LNCaP clone FGC (cell line): ENCODE measurements around the gene VAMP3.

ENCODE experiments used
- DNase-seq: peaks from one replicate; pipeline ENCODE4 v3.0.0-alpha.2; 2011; ENCODE audit warnings: low read depth
- H3K4me3 ChIP-seq: 2 replicates; pipeline ENCODE4 v1.5.1; 2011; ENCODE audit warnings: mild to moderate bottlenecking, low read depth, low read length, control low read depth
- TF ChIP-seq, protein P1 (sequence below): IDR thresholded peaks from 2 replicates; pipeline ENCODE4 v1.5.1; 2012; ENCODE audit warnings: mild to moderate bottlenecking; ENCODE audit not compliant: control insufficient read depth, insufficient read depth; ENCODE audit errors: extremely low read depth

Gene VAMP3

DNA sequence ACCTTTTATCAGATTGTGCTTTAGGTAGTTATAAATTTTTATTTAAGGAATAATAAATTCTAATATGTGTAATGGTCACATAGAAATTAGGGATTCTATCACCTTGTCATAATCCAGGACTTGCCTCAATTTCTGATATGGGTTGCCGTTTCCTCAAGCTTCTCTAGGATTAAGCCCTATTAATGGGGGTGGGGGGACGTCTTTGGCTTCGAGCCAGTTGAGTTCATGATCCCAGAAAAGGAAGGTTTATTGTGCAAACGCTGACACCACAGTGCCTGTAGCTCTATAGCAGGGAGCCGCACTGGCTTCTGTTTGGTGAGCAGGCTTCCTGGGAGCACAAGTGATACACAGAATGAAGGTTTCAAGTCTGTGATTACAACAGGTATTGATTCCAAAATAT, 22.0 kb upstream of the VAMP3 start:
- no peak for DNase-seq
- no peak overlapping the region for H3K4me3 ChIP-seq

DNA sequence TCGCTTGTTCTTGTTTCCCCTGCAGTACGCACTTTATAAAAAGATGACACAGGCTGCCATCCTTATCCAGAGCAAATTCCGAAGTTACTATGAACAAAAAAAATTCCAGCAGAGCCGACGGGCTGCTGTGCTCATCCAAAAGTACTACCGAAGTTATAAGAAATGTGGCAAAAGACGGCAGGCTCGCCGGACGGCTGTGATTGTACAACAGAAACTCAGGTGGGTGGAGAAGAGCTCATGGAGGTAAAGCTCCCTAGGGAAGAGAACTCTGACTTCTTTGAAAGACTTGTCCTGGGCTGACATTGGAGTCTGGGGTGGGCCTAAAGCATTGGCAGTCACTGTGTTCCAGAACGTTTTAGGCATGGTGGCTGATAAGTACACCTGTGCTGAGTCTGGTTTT, 19.9 kb upstream of the VAMP3 start:
- H3K4me3 ChIP-seq = no peak overlapping the region
- TF ChIP-seq, protein P1, sequence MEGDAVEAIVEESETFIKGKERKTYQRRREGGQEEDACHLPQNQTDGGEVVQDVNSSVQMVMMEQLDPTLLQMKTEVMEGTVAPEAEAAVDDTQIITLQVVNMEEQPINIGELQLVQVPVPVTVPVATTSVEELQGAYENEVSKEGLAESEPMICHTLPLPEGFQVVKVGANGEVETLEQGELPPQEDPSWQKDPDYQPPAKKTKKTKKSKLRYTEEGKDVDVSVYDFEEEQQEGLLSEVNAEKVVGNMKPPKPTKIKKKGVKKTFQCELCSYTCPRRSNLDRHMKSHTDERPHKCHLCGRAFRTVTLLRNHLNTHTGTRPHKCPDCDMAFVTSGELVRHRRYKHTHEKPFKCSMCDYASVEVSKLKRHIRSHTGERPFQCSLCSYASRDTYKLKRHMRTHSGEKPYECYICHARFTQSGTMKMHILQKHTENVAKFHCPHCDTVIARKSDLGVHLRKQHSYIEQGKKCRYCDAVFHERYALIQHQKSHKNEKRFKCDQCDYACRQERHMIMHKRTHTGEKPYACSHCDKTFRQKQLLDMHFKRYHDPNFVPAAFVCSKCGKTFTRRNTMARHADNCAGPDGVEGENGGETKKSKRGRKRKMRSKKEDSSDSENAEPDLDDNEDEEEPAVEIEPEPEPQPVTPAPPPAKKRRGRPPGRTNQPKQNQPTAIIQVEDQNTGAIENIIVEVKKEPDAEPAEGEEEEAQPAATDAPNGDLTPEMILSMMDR = no peak
- no peak for DNase-seq

More for the DNA sequence above, 22.0 kb upstream of the VAMP3 start:
- TF ChIP-seq, protein P1 = no peak

DNA sequence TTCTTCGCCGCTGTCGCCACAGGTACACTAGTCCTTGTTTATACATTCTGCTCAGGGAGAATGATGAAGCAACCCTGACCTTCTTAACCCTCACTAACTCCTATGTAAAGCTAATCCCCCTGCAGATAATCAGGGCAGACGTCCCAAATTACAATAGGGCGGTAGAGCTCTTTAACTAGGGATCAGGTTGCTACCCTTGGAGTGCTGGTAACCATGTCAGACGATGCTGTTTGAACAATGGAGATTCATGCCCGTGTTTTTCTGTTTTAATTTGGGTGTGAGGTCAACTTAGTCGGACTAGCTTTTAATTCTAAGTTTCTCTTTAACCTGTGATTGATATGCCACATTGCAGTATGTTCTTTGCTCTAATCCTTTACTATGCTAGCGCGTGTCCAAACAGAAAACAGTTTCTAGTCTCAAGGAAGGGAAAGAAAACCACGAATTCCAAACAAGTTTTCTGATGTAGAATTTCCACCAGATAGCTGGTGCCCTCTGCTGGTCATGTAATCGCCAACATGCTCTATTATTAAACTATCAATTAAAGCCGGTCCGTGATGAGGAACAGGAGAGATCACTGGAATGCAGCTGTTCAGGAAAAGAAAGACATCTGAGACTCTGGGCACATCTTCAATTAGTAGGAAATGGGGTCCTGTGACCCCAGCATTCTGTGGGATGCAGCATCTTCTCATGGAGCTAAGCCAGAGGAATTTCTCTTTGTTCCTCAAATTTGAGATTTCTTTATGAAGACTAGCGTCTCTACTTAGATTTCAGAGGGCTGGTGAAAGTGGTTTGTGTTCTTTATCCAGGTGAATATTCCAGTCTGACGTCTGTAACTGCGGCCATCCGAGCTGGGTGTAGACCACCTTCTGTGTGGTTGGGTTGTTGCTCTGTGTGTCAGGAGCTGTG, 18.3 kb upstream of the VAMP3 start:
- H3K4me3 ChIP-seq = 0 out of 2 replicates have a peak overlapping the region, but pooled peaks have one; percentile 5
- DNase-seq = peak; percentile 34
- TF ChIP-seq, protein P1 = peak; percentile 77

DNA sequence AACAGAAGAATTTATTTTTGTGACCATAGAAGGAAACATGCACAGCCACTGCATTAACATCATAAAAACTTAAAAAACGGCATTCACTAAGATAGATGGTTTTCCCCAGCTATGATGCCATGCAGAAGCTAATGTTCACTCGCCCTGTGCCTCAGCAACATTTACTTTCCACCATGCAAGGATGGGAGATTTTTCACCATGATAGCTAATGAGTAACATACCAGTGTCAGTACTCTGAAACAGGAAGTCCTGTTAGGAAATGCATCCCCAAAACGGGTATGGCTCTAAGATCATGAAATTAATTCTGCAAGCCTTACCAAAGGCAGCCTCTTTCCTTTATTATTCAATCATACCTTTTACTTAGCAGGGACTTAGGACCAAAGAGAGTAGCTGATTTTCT, 17.5 kb upstream of the VAMP3 start:
- no peak for DNase-seq
- H3K4me3 ChIP-seq = no peak overlapping the region
- TF ChIP-seq, protein P1 = no peak

DNA sequence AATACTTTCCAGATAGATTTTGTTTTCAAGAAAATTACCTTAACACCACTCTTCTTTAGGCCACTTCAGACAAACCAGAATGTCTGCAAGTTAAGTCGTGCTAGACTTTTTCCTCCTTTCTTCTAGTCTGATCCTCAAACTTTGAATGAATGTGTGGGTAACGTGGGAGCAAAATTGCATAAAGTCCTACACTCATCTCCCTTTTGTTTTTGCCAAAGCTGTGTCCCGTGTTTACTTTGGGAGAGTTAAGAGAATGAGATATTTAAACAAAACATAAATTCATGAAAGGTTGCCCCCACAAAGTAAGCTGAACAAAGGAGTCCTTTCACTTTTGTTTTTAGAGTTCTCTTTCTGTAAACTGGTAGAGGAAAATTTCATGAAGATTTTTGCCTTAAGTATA, 16.9 kb upstream of the VAMP3 start:
- no peak for DNase-seq
- TF ChIP-seq, protein P1 = no peak
- no peak overlapping the region for H3K4me3 ChIP-seq

DNA sequence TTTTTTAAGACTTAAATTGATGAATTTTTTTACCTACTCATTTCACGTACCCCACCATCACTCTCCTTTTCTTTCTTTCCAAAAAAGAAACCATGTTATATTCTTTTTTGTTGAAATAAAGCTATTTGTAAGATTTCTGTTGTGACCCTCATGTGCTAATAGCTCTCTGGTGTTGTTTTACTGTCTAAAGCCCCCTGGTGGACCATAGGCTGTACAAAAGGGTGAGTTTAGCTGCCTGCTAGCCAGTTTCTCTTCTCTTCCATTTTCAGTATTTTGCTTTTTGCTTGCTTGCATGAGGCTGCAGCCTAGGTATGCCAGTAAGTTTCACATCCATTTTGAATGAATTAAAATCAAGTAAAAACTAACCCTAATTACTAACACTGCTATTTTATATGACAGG, 15.6 kb upstream of the VAMP3 start:
- no peak for DNase-seq
- H3K4me3 ChIP-seq = no peak overlapping the region
- TF ChIP-seq, protein P1 = no peak
